Ascending aorta (tissue), 2 donors: Measurements from ENCODE around the gene HDGFL3. TPM values are rescaled to one million over a fixed set of nuclear protein-coding genes. Genes with fewer than 3 reads are reported as not detected.

Source experiments
- DNase-seq, 2 donors: peaks; one replicate each; pipeline ENCODE4 v3.0.0-alpha.2; 2019; ENCODE audit warnings: low spot score in 2 of 2
- H3K27ac ChIP-seq, 2 donors: fragments of 200-600 bp; sonication (generic); one replicate each; pipeline ENCODE4 v1.5.1; 2016 to 2017; ENCODE audit warnings: mild to moderate bottlenecking in 1 of 2
- H3K27me3 ChIP-seq: fragments of 200-600 bp; sonication (generic); one replicate; pipeline ENCODE4 v1.5.1; 2017
- H3K36me3 ChIP-seq, 2 donors: fragments of 200-600 bp; sonication (generic); one replicate each; pipeline ENCODE4 v1.5.1; 2016
- H3K4me1 ChIP-seq, 2 donors: fragments of 200-600 bp; sonication (generic); one replicate each; pipeline ENCODE4 v1.5.1; 2016 to 2017; ENCODE audit warnings: mild to moderate bottlenecking in 1 of 2
- H3K4me3 ChIP-seq, 2 donors: fragments of 200-600 bp; sonication (generic); one replicate each; pipeline ENCODE4 v1.5.1; 2016 to 2017; ENCODE audit warnings: mild to moderate bottlenecking in 1 of 2
- H3K9me3 ChIP-seq, 2 donors: fragments of 200-600 bp; sonication (generic); one replicate each; pipeline ENCODE4 v1.5.1; 2016
- CTCF ChIP-seq, 3 experiments: fragments of 200-600 bp in 2 of 3; fragments of 450-650 bp in 1 of 3; sonication (generic) in 2 of 3; IDR thresholded peaks; one replicate each; pipeline ENCODE4 v1.5.1; 2016 to 2019; ENCODE audit warnings: antibody characterized with exemption in 3 of 3, mild to moderate bottlenecking in 1 of 3, moderate library complexity in 1 of 3
- intact Hi-C: fragments of 100-400 bp; cut with DNase I; formaldehyde crosslinking; loops from one replicate; pipeline ENCODE4 v1.15.1; 2023
- total RNA-seq: library from RNA; depleted of rRNA; stranded (reverse); fragments of >200 nt; gene quantifications from one replicate; pipeline ENCODE4 v1.1.0, GENCODE V29; 2016

Gene HDGFL3
- total RNA-seq, 1 donor from 2014 or later = 20.8 TPM

GRCh38 chr15:83102346-83102745, 105.3 kb downstream of the HDGFL3 start:
- intact Hi-C loops = no loop called here
- Histone ChIP-seq H3K4me1 (no peaks in the 10 kb centered on the region), H3K9me3 (no peaks in the 10 kb centered on the region), H3K27ac (no peak overlapping the region), H3K4me3 (no peak overlapping the region), H3K27me3 (no peaks in the 10 kb centered on the region), H3K36me3 (no peaks in the 10 kb centered on the region)
- no peak for DNase-seq
- no peak for TF ChIP-seq CTCF (IDR thresholded peaks at IDR 0.05)

- H3K9me3 ChIP-seq = no peaks in the 10 kb centered on the region
- intact Hi-C loops = no loop called here
- H3K27me3 ChIP-seq = no peaks in the 10 kb centered on the region
- no peak for TF ChIP-seq CTCF (IDR thresholded peaks at IDR 0.05)
- H3K36me3 ChIP-seq = no peaks in the 10 kb centered on the region
- no peak overlapping the region for H3K4me3 ChIP-seq
- no peaks in the 10 kb centered on the region for H3K4me1 ChIP-seq
- DNase-seq = no peak
- H3K27ac ChIP-seq = no peak overlapping the region
Observed at GRCh38 chr15:83100097-83100646, 107.5 kb downstream of the HDGFL3 start.

- intact Hi-C loops = no loop called here
- no peak for TF ChIP-seq CTCF (IDR thresholded peaks at IDR 0.05)
- DNase-seq = no peak
- H3K27ac ChIP-seq = no peak overlapping the region
- H3K27me3 ChIP-seq = no peaks in the 10 kb centered on the region
- H3K4me1 ChIP-seq = no peaks in the 10 kb centered on the region
- no peak overlapping the region for H3K4me3 ChIP-seq
- H3K9me3 ChIP-seq = no peaks in the 10 kb centered on the region
- no peaks in the 10 kb centered on the region for H3K36me3 ChIP-seq
Observed at GRCh38 chr15:83099290-83099689, 108.3 kb downstream of the HDGFL3 start.

- H3K9me3 ChIP-seq = no peaks in the 10 kb centered on the region
- no peak for TF ChIP-seq CTCF (IDR thresholded peaks at IDR 0.05)
- H3K27ac ChIP-seq = no peak overlapping the region
- H3K4me3 ChIP-seq = no peak overlapping the region
- intact Hi-C loops = no loop called here
- H3K27me3 ChIP-seq = no peaks in the 10 kb centered on the region
- no peaks in the 10 kb centered on the region for H3K4me1 ChIP-seq
- no peaks in the 10 kb centered on the region for H3K36me3 ChIP-seq
- no peak for DNase-seq
Observed at GRCh38 chr15:83098079-83098478, 109.5 kb downstream of the HDGFL3 start.

- Histone ChIP-seq H3K36me3 (no peaks in the 10 kb centered on the region), H3K4me1 (no peaks in the 10 kb centered on the region), H3K9me3 (no peaks in the 10 kb centered on the region), H3K27ac (no peak overlapping the region), H3K27me3 (no peaks in the 10 kb centered on the region), H3K4me3 (no peak overlapping the region)
- no peak for TF ChIP-seq CTCF (IDR thresholded peaks at IDR 0.05)
- peak in 1 of 2 donors; percentile 16 for DNase-seq
- intact Hi-C loops = no loop called here
Observed at GRCh38 chr15:83094583-83094982, 113.0 kb downstream of the HDGFL3 start.
